Cardiac septum (tissue), 1 donor: ENCODE measurements around the gene STRN3. TPM values are rescaled to one million over a fixed set of nuclear protein-coding genes. Genes with fewer than 3 reads are reported as not detected.
"Not testable (repeated sequence)": the region's sequence is repeated elsewhere in the genome, so short reads cannot be mapped to it uniquely, and the experiment has no call there.

Experiments
- DNase-seq: peaks from one replicate; pipeline ENCODE4 v3.0.0-alpha.2; 2020; ENCODE audit warnings: low spot score
- intact Hi-C: fragments of 100-400 bp; cut with DNase I; formaldehyde crosslinking; loops from one replicate; pipeline ENCODE4 v1.14.0; 2022
- total RNA-seq: library from RNA; stranded (reverse); fragmentation: NEBNext Ultra II Directional; extraction: Animal tissue kit (Norgen Biotek cat#: 25700); gene quantifications from one replicate; pipeline ENCODE4 v1.2.1, GENCODE V29; 2021
- donor health status: DM: no; HTN: no; CAD: no.

Gene STRN3
- total RNA-seq, 1 donor from 2014 or later, result 55.0 TPM

GRCh38 chr14:30943694-30944093 is 82.5 kb downstream of the STRN3 start:
- no peak for DNase-seq
- intact Hi-C loops, result no loop called here

GRCh38 chr14:30940886-30941285 is 85.3 kb downstream of the STRN3 start:
- no peak for DNase-seq
- intact Hi-C loops, result no loop called here

- intact Hi-C loops, result no loop called here
- DNase-seq, result no peak
These were observed 87.6 kb downstream of the STRN3 start for GRCh38 chr14:30938617-30939016.

- intact Hi-C loops, result no loop called here
These were observed 90.7 kb downstream of the STRN3 start for GRCh38 chr14:30935445-30935844.

GRCh38 chr14:30933937-30934336 is 92.2 kb downstream of the STRN3 start:
- DNase-seq, intact Hi-C loops: not testable (repeated sequence)

More at GRCh38 chr14:30935445-30935844, 90.7 kb downstream of the STRN3 start:
- no peak for DNase-seq

GRCh38 chr14:30928462-30928861 is 97.7 kb downstream of the STRN3 start:
- intact Hi-C loops, result no loop called here
- no peak for DNase-seq

GRCh38 chr14:30925254-30925653 is 100.9 kb downstream of the STRN3 start:
- intact Hi-C loops, result no loop called here
- DNase-seq, result no peak

GRCh38 chr14:30921788-30922187 is 104.4 kb downstream of the STRN3 start:
- intact Hi-C loops, result no loop called here

GRCh38 chr14:30921305-30921704 is 104.9 kb downstream of the STRN3 start:
- intact Hi-C loops, result no loop called here
- no peak for DNase-seq

More at GRCh38 chr14:30921788-30922187, 104.4 kb downstream of the STRN3 start:
- DNase-seq, result no peak

- DNase-seq, result no peak
- intact Hi-C loops, result no loop called here
These were observed 110.6 kb downstream of the STRN3 start for GRCh38 chr14:30915596-30915995.

- DNase-seq, result no peak
- intact Hi-C loops, result no loop called here
These were observed 111.4 kb downstream of the STRN3 start for GRCh38 chr14:30914812-30915211.

GRCh38 chr14:30908826-30909225 is 117.4 kb downstream of the STRN3 start:
- intact Hi-C loops, result loop anchor here (5.0 kb wide), 1 partner anchor 252 kb away; no protein-coding TSS in a partner anchor
- DNase-seq, result no peak

- intact Hi-C loops, result loop anchor here (5.0 kb wide), 1 partner anchor 250 kb away; no protein-coding TSS in a partner anchor
- no peak for DNase-seq
These were observed 118.5 kb downstream of the STRN3 start for GRCh38 chr14:30907659-30908057.

- intact Hi-C loops, result loop anchor here (5.0 kb wide), 1 partner anchor 250 kb away; no protein-coding TSS in a partner anchor
- no peak for DNase-seq
These were observed 119.2 kb downstream of the STRN3 start for GRCh38 chr14:30906752-30907658.

GRCh38 chr14:30903285-30904124 is 122.7 kb downstream of the STRN3 start:
- intact Hi-C loops, result no loop called here
- DNase-seq, result no peak

GRCh38 chr14:30897121-30897520 is 129.1 kb downstream of the STRN3 start:
- DNase-seq, intact Hi-C loops: not testable (repeated sequence)

GRCh38 chr14:30896435-30896834 is 129.7 kb downstream of the STRN3 start:
- intact Hi-C loops, result no loop called here
- no peak for DNase-seq

- intact Hi-C loops, result no loop called here
- no peak for DNase-seq
These were observed 131.2 kb downstream of the STRN3 start for GRCh38 chr14:30894923-30895515.

GRCh38 chr14:30893819-30894218 is 132.4 kb downstream of the STRN3 start:
- DNase-seq, result no peak
- intact Hi-C loops, result no loop called here

GRCh38 chr14:30889244-30889594 is 137.0 kb downstream of the STRN3 start:
- DNase-seq, result no peak
- intact Hi-C loops, result no loop called here
